SKM-1 (cell line): ENCODE results near the gene ZNF91.
"Not testable (repeated sequence)": the region's sequence is repeated elsewhere in the genome, so short reads cannot be mapped to it uniquely, and the experiment has no call there.

ENCODE experiments used
- DNase-seq: peaks from one replicate; lab custom pipeline; 2025; ENCODE audit not compliant: unreplicated experiment; lab: John Stamatoyannopoulos, UW

Gene ZNF91

DNA sequence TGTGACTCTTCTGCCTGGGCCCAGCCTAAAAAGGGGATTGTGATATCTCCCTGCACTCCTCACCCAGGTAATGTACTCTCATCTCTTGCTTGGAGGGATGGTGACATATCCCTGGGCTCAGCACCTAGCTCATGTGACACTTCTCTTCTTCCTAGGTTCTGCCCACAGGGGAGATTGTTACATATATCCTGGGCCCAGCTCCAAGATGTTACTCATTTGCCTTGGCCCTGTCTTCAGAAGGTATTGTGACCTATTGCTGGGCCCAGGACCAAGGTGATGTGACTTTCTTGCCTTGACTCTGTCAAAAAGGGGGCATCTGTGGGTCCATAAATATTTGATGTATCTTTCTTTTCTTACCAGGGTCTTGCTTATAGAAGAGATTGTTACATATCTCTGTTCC, 73.9 kb downstream of the ZNF91 start:
- not testable (repeated sequence) for DNase-seq

DNA sequence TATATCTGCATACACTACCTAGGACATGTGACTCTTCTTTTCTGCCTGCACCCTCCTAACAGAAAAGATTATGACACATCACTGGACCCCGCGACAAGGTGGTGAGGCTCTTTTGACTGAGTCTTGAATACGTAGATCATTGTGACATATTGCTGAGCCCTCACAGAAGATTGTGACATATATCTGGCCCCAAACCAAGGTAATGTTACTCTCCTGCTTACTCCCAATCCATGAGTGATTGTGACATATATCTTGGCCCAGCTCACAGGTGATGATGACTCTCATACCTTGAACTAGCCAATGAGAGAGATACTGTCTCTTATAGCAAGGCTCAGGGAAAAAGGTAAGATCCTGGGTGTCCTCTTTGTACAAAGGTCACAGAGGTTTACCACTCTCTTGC, 75.7 kb downstream of the ZNF91 start:
- DNase-seq: not testable (repeated sequence)

DNA sequence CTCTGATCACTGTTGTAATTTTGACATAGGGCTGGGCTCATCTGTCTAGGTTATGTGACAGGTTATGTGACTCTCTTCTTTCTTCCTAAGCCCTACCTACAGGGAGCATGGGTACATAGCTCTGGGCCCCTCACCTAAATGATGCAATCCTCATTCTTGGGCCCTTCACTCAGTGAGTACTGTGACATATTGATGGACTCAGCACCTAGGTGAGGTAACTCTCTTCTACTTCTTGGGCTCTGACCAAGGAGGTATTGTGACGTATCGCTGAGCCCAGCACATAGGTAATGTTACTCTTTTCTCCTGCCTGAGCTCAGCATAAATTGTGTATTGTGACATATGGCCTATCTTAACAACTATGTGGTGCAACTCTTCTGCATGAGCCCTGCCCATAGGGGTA, 76.3 kb downstream of the ZNF91 start:
- not testable (repeated sequence) for DNase-seq

DNA sequence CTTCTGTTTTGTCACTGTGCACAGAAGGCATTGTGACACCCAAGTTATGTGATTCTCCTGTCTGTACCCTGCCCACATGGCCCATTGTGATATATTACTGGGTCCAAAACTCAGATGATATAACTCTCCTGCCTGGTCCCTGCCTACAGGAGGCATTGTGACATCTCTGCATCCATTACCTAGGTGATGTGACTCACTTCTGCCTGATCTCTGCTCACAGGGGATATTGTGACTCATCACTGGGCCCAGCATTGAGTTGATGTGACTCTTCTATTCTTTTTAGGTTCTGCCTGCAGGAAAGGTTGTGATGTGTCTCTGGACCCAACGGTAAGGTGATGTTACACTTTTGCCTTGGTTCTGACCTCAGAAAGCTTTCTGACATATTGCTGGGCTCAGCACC, 77.1 kb downstream of the ZNF91 start:
- no peak for DNase-seq

DNA sequence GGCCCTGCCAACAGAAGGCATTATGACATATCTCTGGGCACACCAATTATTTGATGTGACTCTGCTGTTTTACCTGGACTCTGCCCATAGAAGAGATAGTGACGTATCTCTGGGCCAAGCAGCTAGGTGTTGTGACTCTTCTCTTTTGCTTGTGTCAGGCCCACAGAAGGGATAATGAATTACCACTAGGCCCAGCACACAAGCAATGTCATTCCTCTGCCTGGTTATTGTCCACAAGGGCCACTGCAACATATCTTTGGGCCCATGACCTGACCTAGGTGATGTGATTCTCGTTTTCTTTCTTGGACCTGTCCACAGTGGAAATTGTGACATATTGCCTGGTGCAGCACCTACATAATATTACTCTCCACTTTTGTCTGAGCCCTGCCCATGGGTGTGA, 80.0 kb downstream of the ZNF91 start:
- no peak for DNase-seq

DNA sequence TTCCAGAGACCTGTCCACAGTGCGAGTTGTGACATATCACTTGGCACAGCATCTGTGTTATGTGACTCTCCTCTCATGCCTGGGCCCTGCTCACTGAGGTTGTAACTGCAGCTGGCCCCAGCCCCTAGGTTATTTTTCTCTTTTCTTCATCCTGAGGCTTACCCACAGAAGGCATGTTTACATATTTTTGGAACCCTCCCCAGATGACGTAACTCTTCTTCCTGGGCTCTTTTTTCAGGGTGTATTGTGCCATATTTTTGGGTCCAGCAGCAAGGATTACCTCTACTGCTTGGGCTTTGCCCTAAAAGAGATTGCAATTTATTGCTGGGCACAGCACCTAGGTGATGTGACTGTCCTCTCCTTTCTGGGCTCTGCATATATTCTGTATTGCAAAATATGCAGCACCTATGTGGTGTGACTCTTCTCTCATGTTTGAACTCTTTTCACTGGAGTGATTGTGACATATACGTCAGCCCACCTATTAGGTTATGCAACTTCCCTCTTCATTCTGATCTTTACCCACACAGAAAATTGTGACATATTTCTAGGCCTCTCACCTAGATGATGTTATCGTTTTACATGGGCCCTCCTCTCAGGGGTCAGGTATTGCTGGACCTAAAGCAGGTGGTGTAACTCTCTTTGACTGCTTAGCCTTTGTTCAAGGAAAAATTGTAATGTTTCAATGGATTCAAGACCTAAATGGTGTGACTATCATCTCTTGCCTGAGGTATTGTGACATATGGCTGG, 80.6 kb downstream of the ZNF91 start:
- peak; percentile 19 for DNase-seq

DNA sequence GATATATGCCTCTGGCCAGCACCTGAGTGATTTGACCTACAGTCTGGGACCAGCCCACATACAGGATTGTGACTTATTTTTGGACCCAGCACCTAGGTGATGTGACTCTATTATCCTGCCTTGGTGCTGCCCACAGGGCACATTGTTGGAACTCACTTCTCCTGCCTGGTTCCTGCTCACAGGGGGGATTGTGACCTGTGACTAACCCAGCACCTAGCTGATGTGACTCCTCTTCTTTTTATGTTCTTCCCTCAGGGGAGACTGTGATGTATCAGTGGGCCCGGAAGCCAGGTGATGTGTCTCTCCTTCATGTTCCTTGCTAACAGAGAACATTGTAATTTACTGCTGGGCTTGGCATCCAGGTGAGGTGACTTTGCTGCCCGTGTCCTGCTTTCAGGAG, 82.1 kb downstream of the ZNF91 start:
- DNase-seq: no peak

DNA sequence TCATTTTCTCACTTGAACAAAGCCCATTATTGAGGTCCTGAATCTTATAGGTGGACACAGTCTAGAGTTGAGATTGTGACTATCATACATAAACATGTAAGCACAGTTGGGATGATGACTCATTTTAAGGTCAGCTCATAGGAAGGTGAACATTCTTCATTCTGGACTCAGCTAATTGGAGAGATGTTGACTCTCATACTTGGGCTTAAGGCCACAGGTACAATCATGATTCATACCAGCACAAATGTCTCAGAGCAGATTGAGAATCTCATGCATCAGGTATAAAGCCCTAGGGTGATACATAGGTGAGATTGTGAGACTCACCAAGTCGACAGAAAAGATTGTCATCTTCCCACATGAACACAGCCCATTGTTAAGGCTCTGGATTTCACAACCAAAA, 82.8 kb downstream of the ZNF91 start:
- DNase-seq: no peak

DNA sequence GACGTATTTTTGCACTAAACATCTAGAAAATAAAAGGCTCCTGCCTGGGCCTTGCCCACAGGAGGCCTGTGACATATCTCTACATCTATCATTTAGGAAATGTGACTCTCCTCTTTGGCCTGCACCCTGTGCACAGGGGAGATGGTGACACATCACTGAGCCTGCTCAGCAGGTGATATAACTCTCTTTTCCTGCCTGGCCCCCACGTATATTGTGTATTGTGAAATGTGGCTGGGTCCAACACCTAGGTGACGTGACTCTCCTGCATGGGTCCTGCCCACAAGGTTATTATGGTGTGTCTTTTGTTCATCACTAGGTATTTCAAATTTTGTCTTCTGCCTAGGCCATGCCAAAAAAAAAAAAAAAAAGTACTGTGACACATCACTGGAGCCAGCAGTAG, 83.7 kb downstream of the ZNF91 start:
- DNase-seq: no peak

DNA sequence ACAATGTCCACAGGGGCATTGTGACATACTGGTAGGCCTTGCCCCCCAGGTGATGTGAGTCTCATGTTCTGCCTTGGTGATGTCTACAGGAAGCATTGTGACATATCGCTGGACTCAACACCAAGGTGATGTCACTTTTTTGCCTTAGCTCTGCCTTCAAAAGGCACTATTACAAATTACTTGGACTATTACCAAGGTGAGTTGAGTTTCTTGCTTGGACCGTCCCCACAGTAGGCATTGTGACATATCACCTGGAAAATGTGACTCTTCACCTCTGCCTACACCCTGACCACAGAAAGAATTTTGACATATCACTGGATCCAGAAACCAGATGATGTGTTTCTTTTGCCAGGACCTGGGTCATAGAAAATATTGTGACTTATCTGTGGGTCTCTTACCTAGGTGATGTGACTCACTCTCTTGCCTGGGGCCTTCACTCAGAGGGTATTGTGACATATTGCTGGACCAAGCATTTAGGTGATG, 84.5 kb downstream of the ZNF91 start:
- DNase-seq: no peak

DNA sequence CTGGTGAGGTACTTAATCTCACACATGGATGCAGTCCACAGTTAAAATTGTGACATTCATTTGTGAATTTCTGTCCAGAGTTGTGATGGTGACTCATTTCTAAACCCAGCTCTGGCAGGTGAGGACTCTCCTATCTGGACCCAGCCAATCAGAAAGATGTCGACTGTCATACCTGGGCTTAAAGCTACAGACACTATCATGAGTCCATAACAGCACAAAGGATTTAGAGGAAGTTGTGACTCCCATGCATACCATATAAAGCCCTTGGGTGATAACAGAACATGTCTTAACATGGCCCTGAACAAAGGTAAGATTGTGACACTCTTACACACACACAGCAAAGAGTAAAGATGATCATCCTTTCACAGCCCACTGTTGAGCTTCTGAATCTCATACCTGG, 85.3 kb downstream of the ZNF91 start:
- DNase-seq: no peak

DNA sequence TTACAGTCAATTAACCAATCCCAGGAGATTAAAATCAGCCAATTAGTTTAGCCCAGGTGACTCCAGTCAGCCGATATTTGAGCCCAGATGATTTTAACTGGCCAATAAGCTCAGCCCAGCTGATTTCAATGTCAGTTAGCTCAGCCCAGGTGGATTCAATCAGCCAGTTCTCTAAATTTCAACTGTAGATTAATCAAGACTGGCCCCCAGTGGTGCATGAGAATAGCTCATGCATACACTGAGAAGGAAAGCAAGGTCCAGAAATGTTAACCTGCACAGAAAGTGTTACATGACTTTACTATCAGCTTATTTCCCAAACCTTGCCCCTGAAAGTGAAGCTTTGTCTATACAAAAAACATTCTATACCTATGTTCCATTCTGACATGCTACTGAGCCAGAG, 89.7 kb downstream of the ZNF91 start:
- DNase-seq: no peak

DNA sequence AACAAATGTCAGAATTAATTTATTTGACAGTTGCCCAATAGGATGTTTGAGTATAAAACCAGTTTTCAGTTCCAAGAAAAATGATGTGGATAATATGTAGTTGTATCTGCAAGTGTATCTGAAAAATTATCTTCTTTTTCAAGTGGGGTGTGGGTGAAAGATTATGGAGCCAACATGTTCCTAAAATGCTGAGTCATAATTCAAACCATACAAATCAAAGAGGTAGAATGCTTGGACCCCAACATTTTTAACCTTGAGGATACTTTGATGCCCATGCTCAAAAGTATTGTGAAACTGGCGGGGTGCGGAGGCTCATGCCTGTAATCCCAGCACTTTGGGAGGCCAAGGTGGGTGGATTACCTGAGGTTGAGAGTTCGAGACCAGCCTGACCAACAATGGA, 91.0 kb downstream of the ZNF91 start:
- DNase-seq: no peak

DNA sequence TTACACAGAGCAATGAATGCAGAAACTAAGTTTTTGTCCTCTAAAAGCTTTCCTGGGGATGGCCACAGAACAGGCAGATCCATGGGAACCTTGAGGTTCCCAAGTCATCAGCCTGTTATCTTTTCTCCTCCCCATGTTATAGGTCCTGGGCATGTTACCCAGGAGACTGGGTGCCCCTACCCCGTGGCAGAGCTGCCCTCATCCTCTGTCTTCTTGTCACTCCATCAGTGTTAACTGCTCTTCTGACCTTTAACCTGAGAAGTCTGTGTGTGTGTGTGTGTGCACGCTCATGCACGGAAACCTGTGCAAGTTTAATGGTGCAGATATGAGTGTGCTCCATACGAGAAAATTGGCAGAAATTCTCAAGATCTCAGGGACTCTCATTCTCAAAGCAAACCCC, 101.1 kb downstream of the ZNF91 start:
- no peak for DNase-seq

DNA sequence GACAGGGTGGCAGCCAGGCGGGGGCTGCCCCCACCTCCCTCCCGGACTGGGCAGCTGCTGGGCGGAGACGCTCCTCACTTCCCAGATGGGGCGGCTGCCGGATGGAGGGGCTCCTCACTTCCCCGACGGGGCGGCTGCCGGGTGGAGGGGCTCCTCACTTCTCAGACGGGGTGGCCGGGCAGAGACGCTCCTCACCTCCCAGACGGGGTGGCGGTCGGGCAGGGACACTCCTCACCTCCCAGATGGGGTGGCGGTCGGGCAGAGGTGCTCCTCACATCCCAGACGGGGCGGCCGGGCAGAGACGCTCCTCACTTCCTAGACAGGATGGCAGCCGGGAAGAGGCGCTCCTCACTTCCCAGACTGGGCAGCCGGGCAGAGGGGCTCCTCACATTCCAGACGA, 105.3 kb downstream of the ZNF91 start:
- DNase-seq: not testable (repeated sequence)
